Parathyroid adenoma (tissue), 2 donors: ENCODE data around the gene XXYLT1.

ENCODE experiments used
- H2AFZ ChIP-seq: fragments of 300-600 bp; sonication (generic); one replicate; pipeline ENCODE4 v1.7.0; 2017; ENCODE audit warnings: antibody characterized with exemption, mild to moderate bottlenecking
- H3K27ac ChIP-seq: fragments of 300-600 bp; sonication (generic); one replicate; pipeline ENCODE4 v1.7.0; 2017
- H3K27me3 ChIP-seq: fragments of 300-600 bp; sonication (generic); one replicate; pipeline ENCODE4 v1.7.0; 2017; ENCODE audit warnings: low read length; ENCODE audit not compliant: control insufficient read depth, insufficient read depth
- H3K36me3 ChIP-seq: fragments of 300-600 bp; sonication (generic); one replicate; pipeline ENCODE4 v1.7.0; 2017; ENCODE audit warnings: low read length; ENCODE audit not compliant: control insufficient read depth, insufficient read depth
- H3K4me1 ChIP-seq: fragments of 300-600 bp; sonication (generic); one replicate; pipeline ENCODE4 v1.7.0; 2017; ENCODE audit warnings: control low read depth
- H3K4me2 ChIP-seq: fragments of 300-600 bp; sonication (generic); one replicate; pipeline ENCODE4 v1.7.0; 2017; ENCODE audit warnings: low read length
- H3K4me3 ChIP-seq: fragments of 300-600 bp; sonication (generic); one replicate; pipeline ENCODE4 v1.7.0; 2017; ENCODE audit warnings: low read depth, low read length
- H3K79me2 ChIP-seq: fragments of 300-600 bp; sonication (generic); one replicate; pipeline ENCODE4 v1.7.0; 2017; ENCODE audit warnings: control low read depth
- H3K9ac ChIP-seq: fragments of 300-600 bp; sonication (generic); one replicate; pipeline ENCODE4 v1.7.0; 2017; ENCODE audit warnings: mild to moderate bottlenecking
- H3K9me3 ChIP-seq: fragments of 300-600 bp; sonication (generic); one replicate; pipeline ENCODE4 v1.7.0; 2017; ENCODE audit warnings: low read length; ENCODE audit not compliant: control insufficient read depth
- CTCF ChIP-seq: fragments of 300-600 bp; sonication (generic); IDR thresholded peaks from one replicate; pipeline ENCODE4 v1.7.0; 2017; ENCODE audit warnings: antibody characterized with exemption, mild to moderate bottlenecking
- donor health status: primary hyperparathyroidism.

Gene XXYLT1

GRCh38 chr3:195060531-195061291 is 210.2 kb downstream of the XXYLT1 start:
- H3K4me2 ChIP-seq: no peak overlapping the region
- no peaks in the 10 kb centered on the region for H3K4me1 ChIP-seq
- no peak overlapping the region for H2AFZ ChIP-seq
- H3K27me3 ChIP-seq: no peaks in the 10 kb centered on the region
- no peak overlapping the region for H3K9ac ChIP-seq
- no peaks in the 10 kb centered on the region for H3K9me3 ChIP-seq
- H3K4me3 ChIP-seq: no peak overlapping the region
- H3K36me3 ChIP-seq: no peaks in the 10 kb centered on the region
- H3K79me2 ChIP-seq: no peaks in the 10 kb centered on the region
- H3K27ac ChIP-seq: no peak overlapping the region
- TF ChIP-seq CTCF: no peak

- Histone ChIP-seq H3K27ac (no peak overlapping the region), H3K79me2 (no peaks in the 10 kb centered on the region)
These were observed 210.8 kb downstream of the XXYLT1 start for GRCh38 chr3:195060217-195060481.

DNA sequence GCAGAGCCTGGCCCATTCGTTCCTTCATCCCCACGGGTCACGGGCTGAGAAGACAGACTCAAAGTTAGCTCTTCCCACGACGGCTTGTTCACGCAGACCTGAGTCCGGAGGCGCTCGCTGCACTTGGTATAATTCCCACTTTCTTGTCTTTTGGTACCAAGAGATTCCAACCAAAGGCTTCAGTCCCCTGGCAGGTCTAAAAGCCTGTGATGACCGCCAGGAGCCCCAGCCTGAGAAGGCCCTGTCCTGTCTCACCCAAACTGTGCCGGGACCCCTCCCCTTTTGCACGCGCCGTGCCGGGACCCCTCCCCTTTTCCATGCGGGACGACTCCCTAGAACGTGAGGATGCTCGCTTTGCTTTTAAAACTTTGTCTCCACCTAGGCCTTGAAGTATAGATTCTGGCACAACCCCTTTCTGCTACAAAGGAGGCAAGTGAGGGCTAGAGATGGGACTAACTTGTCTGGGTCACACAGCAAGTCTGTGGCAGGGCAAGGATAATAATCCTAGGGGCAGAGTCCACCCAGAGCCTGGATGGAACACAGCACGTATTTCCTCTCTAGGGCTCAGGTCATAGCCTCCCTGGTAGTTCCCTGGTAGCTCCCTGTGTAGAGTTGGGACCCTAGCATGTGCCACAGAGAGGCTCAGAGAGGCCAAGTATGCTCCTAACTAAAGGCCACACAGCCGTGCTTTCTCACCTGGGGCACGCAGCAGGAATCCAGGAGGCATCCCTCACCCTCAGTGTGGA is 211.3 kb downstream of the XXYLT1 start:
- Histone ChIP-seq H3K9ac (no peak overlapping the region), H3K27me3 (no peaks in the 10 kb centered on the region)

More at GRCh38 chr3:195060217-195060481, 210.8 kb downstream of the XXYLT1 start:
- no peak overlapping the region for H2AFZ ChIP-seq
- H3K4me1 ChIP-seq: no peaks in the 10 kb centered on the region
- no peak overlapping the region for H3K9ac ChIP-seq
- H3K36me3 ChIP-seq: no peaks in the 10 kb centered on the region
- no peak overlapping the region for H3K4me3 ChIP-seq
- no peak overlapping the region for H3K4me2 ChIP-seq
- no peaks in the 10 kb centered on the region for H3K9me3 ChIP-seq
- no peak for TF ChIP-seq CTCF
- no peaks in the 10 kb centered on the region for H3K27me3 ChIP-seq

GRCh38 chr3:195059006-195059350 is 212.0 kb downstream of the XXYLT1 start:
- Histone ChIP-seq H3K9me3 (no peaks in the 10 kb centered on the region), H3K4me3 (no peak overlapping the region), H3K79me2 (no peaks in the 10 kb centered on the region), H3K9ac (no peak overlapping the region), H3K36me3 (no peaks in the 10 kb centered on the region), H3K27ac (no peak overlapping the region), H3K27me3 (no peaks in the 10 kb centered on the region), H3K4me1 (no peaks in the 10 kb centered on the region), H2AFZ (no peak overlapping the region), H3K4me2 (no peak overlapping the region)
- no peak for TF ChIP-seq CTCF

More for the DNA sequence above, 211.3 kb downstream of the XXYLT1 start:
- H2AFZ ChIP-seq: no peak overlapping the region
- TF ChIP-seq CTCF: no peak
- no peak overlapping the region for H3K4me2 ChIP-seq
- H3K4me1 ChIP-seq: no peaks in the 10 kb centered on the region
- no peaks in the 10 kb centered on the region for H3K9me3 ChIP-seq
- H3K4me3 ChIP-seq: no peak overlapping the region
- H3K36me3 ChIP-seq: no peaks in the 10 kb centered on the region
- no peak overlapping the region for H3K27ac ChIP-seq
- no peaks in the 10 kb centered on the region for H3K79me2 ChIP-seq
